WTC11 (cell line): ENCODE measurements around the gene NUP35.

ENCODE experiments used
- CREB1 ChIP-seq: sonication (generic); formaldehyde crosslinking; IDR thresholded peaks from 2 replicates; pipeline ENCODE4 v1.8.0; 2023; ENCODE audit warnings: mild to moderate bottlenecking, missing genetic modification reagents
- CTCF ChIP-seq: fragments of 200-600 bp; IDR thresholded peaks from 2 replicates; pipeline ENCODE4 v1.8.0; 2022; ENCODE audit warnings: antibody characterized with exemption
- MAX ChIP-seq: sonication (generic); formaldehyde crosslinking; IDR thresholded peaks from 2 replicates; pipeline ENCODE4 v1.8.0; 2022; ENCODE audit warnings: mild to moderate bottlenecking, missing genetic modification reagents
- NR2C2 ChIP-seq: sonication (generic); formaldehyde crosslinking; IDR thresholded peaks from 2 replicates; pipeline ENCODE4 v1.8.0; 2022; ENCODE audit warnings: mild to moderate bottlenecking, missing genetic modification reagents
- TEAD1 ChIP-seq: sonication (generic); formaldehyde crosslinking; IDR thresholded peaks from 2 replicates; pipeline ENCODE4 v1.8.0; 2022; ENCODE audit warnings: mild to moderate bottlenecking, missing genetic modification reagents
- ZSCAN18 ChIP-seq: fragments of 250-450 bp; sonication (Bioruptor Pico); IDR thresholded peaks from 2 replicates; pipeline ENCODE4 v2.1.2; 2022; ENCODE audit warnings: mild to moderate bottlenecking, moderate library complexity

- TF ChIP-seq CTCF (no peak), ZSCAN18 (CRISPR knock-in tag) (no peak), CREB1 (CRISPR knock-in tag) (no peak), NR2C2 (CRISPR knock-in tag) (no peak), TEAD1 (no peak), MAX (CRISPR knock-in tag) (no peak)
These were observed 1.6 kb downstream of the NUP35 start for GRCh38 chr2:183125659-183126341.
